Mucosa of descending colon (tissue), 3 donors: Measurements from ENCODE around the gene DCHS2. TPM values are rescaled to one million over a fixed set of nuclear protein-coding genes. Genes with fewer than 3 reads are reported as not detected.
A peak's percentile ranks its signal among the peaks of the same experiment; 100 is the strongest.

Experiments used
- ATAC-seq: fragments of 200-7000 bp; cut with Tn5 transposase; one replicate; pipeline ENCODE4 v1.9.1; 2020; ENCODE audit warnings: mild to moderate bottlenecking, moderate library complexity
- DNase-seq, 3 donors: peaks; one replicate each; pipeline ENCODE4 v3.0.0-alpha.2; 2020
- H3K36me3 ChIP-seq: fragments of 200-600 bp; one replicate; pipeline ENCODE4 v1.8.0; 2021; ENCODE audit warnings: low read depth, mild to moderate bottlenecking
- H3K4me1 ChIP-seq: fragments of 200-600 bp; one replicate; pipeline ENCODE4 v1.8.0; 2021; ENCODE audit warnings: low read depth, mild to moderate bottlenecking
- H3K4me3 ChIP-seq: fragments of 200-600 bp; one replicate; pipeline ENCODE4 v1.8.0; 2021; ENCODE audit warnings: mild to moderate bottlenecking
- H3K9me3 ChIP-seq: fragments of 200-600 bp; one replicate; pipeline ENCODE4 v1.8.0; 2021; ENCODE audit warnings: mild to moderate bottlenecking
- intact Hi-C, 2 donors: fragments of 100-400 bp; cut with DNase I in 1 of 2; cut with micrococcal nuclease in 1 of 2; formaldehyde crosslinking; loops; one replicate each; pipeline versions ENCODE4 v1.11.0 to v1.11.1; 2022; cut with DNase I, micrococcal nuclease
- total RNA-seq, 3 donors: library from RNA; stranded (reverse); fragmentation: NEBNext Ultra II Directional in 2 of 3; extraction: Animal tissue kit (Norgen Biotek cat#: 25700) in 2 of 3; gene quantifications; one replicate each; pipeline versions ENCODE4 v1.2.1 to v1.2.4, GENCODE V29; 2021 to 2023
- TF ChIP-seq, protein P1 (sequence below): fragments of 200-600 bp; IDR thresholded peaks from one replicate; pipeline ENCODE4 v1.8.0; 2022; ENCODE audit warnings: antibody characterized with exemption, mild to moderate bottlenecking
- donor health status: DM: no; HTN: no; CAD: no; lungs with moderate emphysema.
- donor health status: DM: no; HTN: no; CAD: no.
- donor health status: DM: no; HTN: yes; CAD: no.

The DCHS2 gene
- total RNA-seq, 3 donors from 2014 or later, result 0.58 to 9.6 (median 1.1) TPM

DNA sequence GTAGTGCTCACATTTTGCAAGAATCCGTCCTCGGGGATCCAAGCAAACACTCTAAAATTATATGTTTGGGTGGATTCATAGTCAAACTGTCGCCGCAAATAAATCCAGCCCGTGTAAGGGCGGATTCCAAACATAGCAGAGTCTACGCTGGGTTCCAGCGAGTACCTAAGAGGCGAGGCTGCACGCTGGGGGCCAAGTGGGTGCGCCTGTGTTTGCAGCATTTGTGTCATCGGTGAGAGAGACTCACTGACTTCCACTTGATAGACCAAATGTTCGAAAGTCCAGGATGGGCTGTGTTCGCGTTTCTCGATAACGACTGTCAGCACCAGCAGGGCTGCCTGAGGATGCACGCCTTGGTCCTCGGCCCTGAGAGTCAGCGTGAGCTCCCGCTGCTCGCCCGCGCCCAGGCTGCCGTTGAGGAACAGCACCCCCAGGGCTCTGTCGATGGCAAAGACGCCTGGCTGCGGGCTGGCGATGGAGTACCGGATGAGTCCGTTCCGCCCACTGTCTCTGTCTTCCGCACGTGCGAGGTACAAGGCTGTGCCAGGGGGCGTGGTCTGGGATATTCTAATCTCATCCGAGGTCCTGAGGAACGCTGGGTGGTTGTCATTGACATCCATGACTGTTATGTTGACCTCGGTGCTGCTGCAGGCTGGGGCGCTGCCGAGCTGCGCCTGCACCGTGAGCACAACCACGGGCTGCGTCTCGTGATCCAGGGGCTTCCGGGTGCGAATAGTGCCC, 158.7 kb downstream of the DCHS2 start:
- Histone ChIP-seq H3K9me3 (no peaks in the 10 kb centered on the region), H3K36me3 (no peaks in the 10 kb centered on the region), H3K4me3 (no peak overlapping the region), H3K4me1 (no peaks in the 10 kb centered on the region)
- DNase-seq (peak in 2 of 3 donors; percentile 15 to 32), ATAC-seq (peak; percentile 65)
- TF ChIP-seq, protein P1, sequence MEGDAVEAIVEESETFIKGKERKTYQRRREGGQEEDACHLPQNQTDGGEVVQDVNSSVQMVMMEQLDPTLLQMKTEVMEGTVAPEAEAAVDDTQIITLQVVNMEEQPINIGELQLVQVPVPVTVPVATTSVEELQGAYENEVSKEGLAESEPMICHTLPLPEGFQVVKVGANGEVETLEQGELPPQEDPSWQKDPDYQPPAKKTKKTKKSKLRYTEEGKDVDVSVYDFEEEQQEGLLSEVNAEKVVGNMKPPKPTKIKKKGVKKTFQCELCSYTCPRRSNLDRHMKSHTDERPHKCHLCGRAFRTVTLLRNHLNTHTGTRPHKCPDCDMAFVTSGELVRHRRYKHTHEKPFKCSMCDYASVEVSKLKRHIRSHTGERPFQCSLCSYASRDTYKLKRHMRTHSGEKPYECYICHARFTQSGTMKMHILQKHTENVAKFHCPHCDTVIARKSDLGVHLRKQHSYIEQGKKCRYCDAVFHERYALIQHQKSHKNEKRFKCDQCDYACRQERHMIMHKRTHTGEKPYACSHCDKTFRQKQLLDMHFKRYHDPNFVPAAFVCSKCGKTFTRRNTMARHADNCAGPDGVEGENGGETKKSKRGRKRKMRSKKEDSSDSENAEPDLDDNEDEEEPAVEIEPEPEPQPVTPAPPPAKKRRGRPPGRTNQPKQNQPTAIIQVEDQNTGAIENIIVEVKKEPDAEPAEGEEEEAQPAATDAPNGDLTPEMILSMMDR, result no peak
- intact Hi-C loops, result no loop called here

DNA sequence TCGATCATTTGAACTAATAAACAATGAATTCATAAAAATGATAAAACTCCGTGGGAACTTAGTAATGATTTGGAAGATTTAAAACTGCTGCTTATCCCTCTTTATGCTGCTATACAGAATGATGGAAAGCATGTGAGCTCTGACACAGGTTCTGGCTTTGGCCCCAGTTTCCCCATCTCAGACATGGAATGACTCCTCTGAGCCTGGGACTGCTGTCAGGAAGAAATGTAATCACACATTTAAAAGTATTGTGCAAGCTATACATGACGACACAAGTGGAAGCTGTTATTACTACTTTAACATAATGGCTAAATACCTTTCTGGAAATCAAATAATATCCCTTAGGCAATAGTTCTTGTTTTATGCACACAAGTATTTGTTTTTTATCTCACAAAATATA, 161.7 kb downstream of the DCHS2 start:
- Histone ChIP-seq H3K36me3 (no peaks in the 10 kb centered on the region), H3K9me3 (no peaks in the 10 kb centered on the region), H3K4me1 (no peaks in the 10 kb centered on the region), H3K4me3 (no peak overlapping the region)
- intact Hi-C loops, result no loop called here
- no peak for ATAC-seq
- no peak for DNase-seq
- TF ChIP-seq, protein P1, result no peak

DNA sequence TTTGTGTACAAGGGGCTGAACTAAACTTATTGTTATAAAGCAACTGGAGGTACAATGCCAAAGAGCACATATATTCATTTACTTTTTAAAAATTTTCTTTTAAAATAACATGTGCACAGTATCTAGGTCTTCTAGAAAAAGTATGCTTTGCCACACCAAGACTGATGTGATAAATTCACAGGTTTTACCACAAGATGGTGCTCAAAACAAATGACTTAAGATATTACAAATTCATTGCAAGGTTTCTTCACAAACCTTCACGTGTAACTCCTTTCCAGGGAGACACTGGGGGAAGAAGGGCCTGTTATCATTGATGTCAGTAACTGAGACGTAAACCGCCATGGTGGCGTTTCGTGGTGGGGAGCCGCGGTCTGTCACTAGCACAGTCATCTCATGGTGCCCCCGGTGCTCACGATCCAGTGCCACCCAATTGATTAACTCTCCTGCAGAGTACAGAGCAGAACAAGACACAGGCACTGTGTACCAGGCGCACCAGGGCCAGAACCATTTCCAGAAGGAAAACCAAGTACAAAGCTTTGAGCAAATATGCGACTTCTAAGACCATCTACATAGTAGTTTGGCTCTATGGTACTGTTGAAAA, 162.2 kb downstream of the DCHS2 start:
- H3K9me3 ChIP-seq, result no peaks in the 10 kb centered on the region
- intact Hi-C loops, result no loop called here
- no peaks in the 10 kb centered on the region for H3K36me3 ChIP-seq
- no peak overlapping the region for H3K4me3 ChIP-seq
- TF ChIP-seq, protein P1, result no peak
- no peak for ATAC-seq
- DNase-seq, result no peak
- no peaks in the 10 kb centered on the region for H3K4me1 ChIP-seq

DNA sequence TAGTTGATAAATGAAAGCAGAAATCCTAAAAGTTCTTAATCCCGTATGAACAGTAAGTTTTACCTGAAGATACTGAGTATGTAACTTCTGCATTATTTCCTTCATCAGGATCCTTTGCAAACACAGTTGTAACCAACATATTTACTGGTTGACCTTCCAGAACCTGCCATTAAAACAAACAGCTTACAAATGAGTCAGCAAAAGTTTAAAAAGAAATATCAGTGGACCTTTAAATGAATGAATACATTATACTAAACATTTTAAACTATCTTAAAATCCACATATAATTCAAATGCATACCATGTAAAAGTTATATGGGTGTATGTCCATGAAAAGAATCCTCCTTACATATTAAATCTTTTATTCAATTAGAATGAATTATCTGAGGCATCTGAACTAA, 163.6 kb downstream of the DCHS2 start:
- intact Hi-C loops, result no loop called here
- H3K4me3 ChIP-seq, result no peak overlapping the region
- DNase-seq (no peak), ATAC-seq (no peak)
- H3K9me3 ChIP-seq, result no peaks in the 10 kb centered on the region
- TF ChIP-seq, protein P1, result no peak
- no peaks in the 10 kb centered on the region for H3K4me1 ChIP-seq
- no peaks in the 10 kb centered on the region for H3K36me3 ChIP-seq

DNA sequence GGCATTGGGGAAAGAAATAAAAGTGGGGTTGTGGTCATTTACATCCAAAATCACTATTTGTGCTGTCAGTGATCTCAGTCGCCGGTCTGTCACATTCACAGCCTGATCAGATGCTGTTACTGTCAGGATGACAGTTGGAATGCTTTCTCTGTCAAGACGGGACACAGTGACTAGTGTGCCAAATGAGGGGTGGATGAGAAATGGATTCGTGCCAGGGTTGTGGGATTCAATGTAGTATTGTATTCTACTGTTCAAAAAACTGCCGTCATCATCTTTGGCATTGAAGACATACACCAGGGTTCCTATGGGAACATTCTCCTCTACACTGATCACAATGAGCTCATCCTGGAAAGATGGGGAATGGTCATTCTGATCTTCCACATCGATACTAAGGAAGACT, 171.1 kb downstream of the DCHS2 start:
- ATAC-seq, result no peak
- intact Hi-C loops, result no loop called here
- no peak for DNase-seq
- Histone ChIP-seq H3K36me3 (no peaks in the 10 kb centered on the region), H3K4me3 (no peak overlapping the region), H3K4me1 (no peaks in the 10 kb centered on the region), H3K9me3 (no peaks in the 10 kb centered on the region)
- TF ChIP-seq, protein P1, result no peak
